GM18517 (cell line): Measurements from ENCODE around the gene ZMYND10.
A peak's percentile ranks its signal among the peaks of the same experiment; 100 is the strongest.

Experiments
- ATAC-seq: cut with Tn5 transposase; IDR thresholded peaks from one replicate; pipeline ENCODE4 v1.9.1; 2021; ENCODE audit warnings: mild to moderate bottlenecking, moderate library complexity; ENCODE audit not compliant: unreplicated experiment

The ZMYND10 gene

DNA sequence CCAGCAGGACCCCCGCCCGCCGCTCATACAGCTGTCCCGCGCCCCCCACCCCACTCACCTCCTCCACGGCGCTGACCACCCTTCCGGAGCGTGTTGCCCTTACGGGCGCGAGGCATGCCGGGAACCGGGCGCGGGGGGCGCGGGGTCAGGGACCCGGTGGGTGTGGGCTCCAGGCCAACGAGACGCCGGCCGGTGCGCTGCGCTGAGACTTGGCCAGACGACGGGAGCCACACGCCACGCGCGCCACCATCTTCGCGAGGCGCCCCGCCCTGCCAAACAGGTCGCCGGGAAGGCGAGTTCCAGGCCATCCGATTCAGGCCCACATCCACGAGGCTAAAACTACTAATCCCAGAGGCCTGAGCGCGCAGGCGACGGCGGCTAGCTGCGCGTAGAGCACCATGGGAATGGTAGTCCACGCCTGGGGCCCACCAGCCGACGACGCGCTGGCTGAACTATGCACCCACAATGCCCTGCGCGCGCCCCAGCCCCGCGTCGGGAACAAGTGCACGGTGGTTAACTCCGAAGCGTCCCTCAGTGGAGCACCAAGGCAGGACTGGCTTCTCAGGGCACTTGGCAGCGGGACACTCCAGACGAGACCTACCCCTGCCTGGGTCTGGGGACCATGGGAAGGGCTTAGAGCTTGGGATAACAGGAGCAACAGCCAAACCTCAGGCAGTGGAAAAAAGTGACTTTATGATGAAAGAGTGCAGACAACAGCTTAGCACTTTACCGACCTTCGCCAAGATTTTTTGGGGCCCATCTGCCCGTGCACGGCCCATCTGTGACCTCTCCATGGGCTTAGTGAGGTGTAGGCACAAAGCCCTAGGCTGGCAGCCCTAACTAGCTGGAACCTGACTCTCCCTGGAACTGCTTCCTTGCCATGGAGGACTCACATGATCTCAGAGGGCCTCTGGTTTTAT lies 53.1 kb downstream of the ZMYND10 start, which contains the start of gene IFRD2:
Gene IFRD2, minus strand, starts transcription at position 271 of the 920 bp plus-strand sequence. Its CDS starts 155 bp downstream, at position 116.
- peak; percentile 91 for ATAC-seq
